H1 (cell line): ENCODE data around the gene ENTREP1. TPM values are rescaled to one million over a fixed set of nuclear protein-coding genes. Genes with fewer than 3 reads are reported as not detected.

Source experiments
- CTCF ChIA-PET: fragments of 300-600 bp; sonication (Branson Sonifier 250); formaldehyde crosslinking; loops from one replicate; lab custom pipeline; 2021; ENCODE audit not compliant: partially characterized antibody; lab: Charles Lee
- POLR2A ChIA-PET: fragments of 300-600 bp; sonication (Branson Sonifier 250); formaldehyde crosslinking; loops from one replicate; lab custom pipeline; 2021; ENCODE audit warnings: inconsistent platforms; ENCODE audit not compliant: partially characterized antibody; lab: Charles Lee
- DNase-seq, 2 experiments: peaks; one replicate each; pipeline versions ENCODE4 v3.0.0 to v3.0.0-alpha.2; 2010 to 2022; ENCODE audit warnings: low spot score in 2 of 2, low read depth in 1 of 2, mixed read lengths in 1 of 2
- FAIRE-seq: peaks from 2 replicates; lab custom pipeline; 2011; peaks lifted over from hg19 to GRCh38; lab: Jason Lieb, UNC
- H2AFZ ChIP-seq: 2 replicates; pipeline ENCODE4 v1.8.1; 2012; ENCODE audit warnings: low read length, inconsistent platforms
- H2AK5ac ChIP-seq: 2 replicates; pipeline ENCODE4 v1.6.1; 2013; ENCODE audit warnings: low read depth, low read length
- H2BK120ac ChIP-seq: replicated peaks from 2 replicates; pipeline ENCODE3; 2013; ENCODE audit warnings: low read depth, low read length, inconsistent platforms
- H2BK12ac ChIP-seq: 2 replicates; pipeline ENCODE4 v1.6.1; 2013; ENCODE audit warnings: low read depth, low read length
- H2BK15ac ChIP-seq: 2 replicates; pipeline ENCODE4 v1.6.1; 2013; ENCODE audit warnings: low read length
- H2BK20ac ChIP-seq: 2 replicates; pipeline ENCODE4 v1.6.1; 2013; ENCODE audit warnings: low read length
- H2BK5ac ChIP-seq: 2 replicates; pipeline ENCODE4 v1.6.1; 2013; ENCODE audit warnings: low read depth, low read length
- H3K14ac ChIP-seq: 2 replicates; pipeline ENCODE4 v1.6.1; 2013; ENCODE audit warnings: inconsistent platforms; ENCODE audit not compliant: insufficient read length
- H3K18ac ChIP-seq: 2 replicates; pipeline ENCODE4 v1.6.1; 2013; ENCODE audit warnings: low read length; ENCODE audit errors: extremely low read depth
- H3K23ac ChIP-seq: 2 replicates; pipeline ENCODE4 v1.6.1; 2013; ENCODE audit warnings: inconsistent platforms; ENCODE audit not compliant: insufficient read length
- H3K23me2 ChIP-seq: 2 replicates; pipeline ENCODE4 v1.6.1; 2013; ENCODE audit warnings: low read depth, low read length
- H3K27ac ChIP-seq: 2 replicates; pipeline ENCODE4 v1.6.1; 2011; ENCODE audit warnings: low read depth, low read length, inconsistent platforms
- H3K27me3 ChIP-seq, 4 experiments: replicated peaks in 1 of 4; 1 replicate in 1 of 4; 2 replicates in 3 of 4; pipeline versions ENCODE4 v1.6.1 to v1.8.1; 2011 to 2013; ENCODE audit warnings: low read length in 3 of 4, mild to moderate bottlenecking in 3 of 4, inconsistent platforms in 2 of 4, mixed read lengths in 2 of 4, moderate library complexity in 1 of 4; ENCODE audit not compliant: control insufficient read depth in 3 of 4, insufficient read depth in 3 of 4; ENCODE audit errors: extremely low read depth in 1 of 4
- H3K36me3 ChIP-seq, 4 experiments: 2 replicates each; pipeline versions ENCODE4 v1.6.1 to v1.8.1; 2011 to 2013; ENCODE audit warnings: mild to moderate bottlenecking in 4 of 4, low read length in 3 of 4, moderate library complexity in 2 of 4, control low read depth in 1 of 4, inconsistent platforms in 1 of 4; ENCODE audit not compliant: insufficient read depth in 4 of 4, control insufficient read depth in 2 of 4
- H3K4ac ChIP-seq: replicated peaks from 2 replicates; pipeline ENCODE3; 2013; ENCODE audit warnings: low read length, low read depth, mixed read lengths, inconsistent platforms; ENCODE audit not compliant: insufficient read length
- H3K4me1 ChIP-seq, 4 experiments: replicated peaks in 1 of 4; 1 replicate in 1 of 4; 2 replicates in 3 of 4; pipeline versions ENCODE4 v1.6.1 to v1.8.1; 2011 to 2013; ENCODE audit warnings: low read length in 3 of 4, inconsistent platforms in 2 of 4, mixed read lengths in 1 of 4; ENCODE audit not compliant: insufficient read depth in 4 of 4, control insufficient read depth in 3 of 4
- H3K4me2 ChIP-seq, 2 experiments: 2 replicates each; pipeline versions ENCODE4 v1.6.1 to v1.8.1; 2011 to 2013; ENCODE audit warnings: low read depth in 2 of 2, low read length in 2 of 2, control low read depth in 1 of 2, inconsistent platforms in 1 of 2, mild to moderate bottlenecking in 1 of 2; ENCODE audit not compliant: insufficient read depth in 1 of 2
- H3K4me3 ChIP-seq, 4 experiments: fragments of 200-600, 300-600 bp in 1 of 4; sonication (generic), shearing (Covaris generic), sonication (Bioruptor Twin) in 1 of 4; 2 replicates each; pipeline versions ENCODE4 v1.5.1 to v1.8.1; 2011 to 2016; ENCODE audit warnings: low read length in 4 of 4, low read depth in 3 of 4, control low read depth in 2 of 4, inconsistent platforms in 2 of 4, mild to moderate bottlenecking in 2 of 4, mixed read lengths in 1 of 4, moderate library complexity in 1 of 4; ENCODE audit not compliant: insufficient read depth in 2 of 4; ENCODE audit errors: extremely low read depth in 1 of 4
- H3K56ac ChIP-seq: replicated peaks from 2 replicates; pipeline ENCODE3; 2013; ENCODE audit warnings: low read depth, mild to moderate bottlenecking, mixed read lengths, low read length, inconsistent platforms; ENCODE audit not compliant: insufficient read length
- H3K79me1 ChIP-seq: 2 replicates; pipeline ENCODE4 v1.6.1; 2013; ENCODE audit warnings: low read depth, low read length, control low read depth
- H3K79me2 ChIP-seq, 2 experiments: 2 replicates each; pipeline versions ENCODE4 v1.6.1 to v1.8.1; 2012 to 2013; ENCODE audit warnings: low read length in 2 of 2, mild to moderate bottlenecking in 2 of 2, inconsistent platforms in 1 of 2; ENCODE audit not compliant: insufficient read depth in 2 of 2, control insufficient read depth in 1 of 2
- H3K9ac ChIP-seq, 4 experiments: replicated peaks in 1 of 4; 1 replicate in 1 of 4; 2 replicates in 3 of 4; pipeline versions ENCODE4 v1.6.1 to v1.8.1; 2011 to 2013; ENCODE audit warnings: low read depth in 3 of 4, low read length in 3 of 4, control low read depth in 2 of 4, mild to moderate bottlenecking in 2 of 4, moderate library complexity in 2 of 4, inconsistent platforms in 1 of 4; ENCODE audit errors: extremely low read depth in 1 of 4
- H3K9me3 ChIP-seq, 2 experiments: 2 replicates each; pipeline versions ENCODE4 v1.6.1 to v1.8.1; 2012 to 2013; ENCODE audit warnings: mild to moderate bottlenecking in 2 of 2, moderate library complexity in 2 of 2, control low read depth in 1 of 2, inconsistent platforms in 1 of 2, low read depth in 1 of 2, low read length in 1 of 2, mixed read lengths in 1 of 2; ENCODE audit not compliant: insufficient read depth in 2 of 2
- H4K20me1 ChIP-seq, 2 experiments: replicated peaks in 1 of 2; 2 replicates each; pipeline versions ENCODE3 to v1.8.1; 2011 to 2013; ENCODE audit warnings: inconsistent platforms in 2 of 2, low read length in 2 of 2, mild to moderate bottlenecking in 1 of 2; ENCODE audit not compliant: insufficient read depth in 2 of 2, control insufficient read depth in 1 of 2
- H4K5ac ChIP-seq: 2 replicates; pipeline ENCODE4 v1.6.1; 2013; ENCODE audit warnings: low read length, low read depth, mixed read lengths, inconsistent platforms; ENCODE audit not compliant: insufficient read length
- H4K8ac ChIP-seq: 2 replicates; pipeline ENCODE4 v1.8.0; 2013; ENCODE audit warnings: mild to moderate bottlenecking, moderate library complexity, low read length, inconsistent platforms; ENCODE audit not compliant: insufficient read depth; ENCODE audit errors: extremely low read depth
- H4K91ac ChIP-seq: replicated peaks from 2 replicates; pipeline ENCODE3; 2013; ENCODE audit warnings: low read length, mixed read lengths, inconsistent platforms; ENCODE audit not compliant: insufficient read length
- ASH2L ChIP-seq: fragments of 200-600, 300-600 bp; sonication (generic); IDR thresholded peaks from one replicate; pipeline ENCODE4 v1.7.1; 2017; ENCODE audit warnings: low read length
- E2F6 ChIP-seq: IDR thresholded peaks from 2 replicates; pipeline ENCODE4 v1.6.1; 2012; ENCODE audit warnings: inconsistent platforms
- EZH2 ChIP-seq: fragments of 200-600 bp; sonication (generic); IDR thresholded peaks from 2 replicates; pipeline ENCODE4 v1.7.1; 2012; ENCODE audit warnings: low read depth, mild to moderate bottlenecking, moderate library complexity, low read length, inconsistent platforms; ENCODE audit not compliant: severe bottlenecking
- GTF2F1 ChIP-seq: IDR thresholded peaks from 2 replicates; pipeline ENCODE4 v1.6.1; 2012; ENCODE audit warnings: low read depth, low read length, improper control_type of control experiment, borderline replicate concordance
- HDAC6 ChIP-seq: IDR thresholded peaks from one replicate; pipeline ENCODE4 v1.7.1; 2012; ENCODE audit warnings: low read depth, mild to moderate bottlenecking, inconsistent platforms, low read length, moderate library complexity
- JUN ChIP-seq: IDR thresholded peaks from 2 replicates; pipeline ENCODE4 v1.6.1; 2011; ENCODE audit warnings: low read depth, mild to moderate bottlenecking, improper control_type of control experiment, low read length
- KDM1A ChIP-seq: fragments of 200-600, 300-600 bp; sonication (generic); IDR thresholded peaks from 2 replicates; pipeline ENCODE4 v1.7.1; 2016; ENCODE audit warnings: mild to moderate bottlenecking, low read length, borderline replicate concordance
- KDM4A ChIP-seq: IDR thresholded peaks from one replicate; pipeline ENCODE4 v1.7.1; 2012; ENCODE audit warnings: low read depth, mild to moderate bottlenecking, moderate library complexity, low read length, inconsistent platforms; ENCODE audit not compliant: severe bottlenecking
- POLR2AphosphoS5 ChIP-seq: IDR thresholded peaks from 2 replicates; pipeline ENCODE4 v1.6.1; 2011; ENCODE audit warnings: low read depth, low read length
- RBBP5 ChIP-seq: IDR thresholded peaks from 2 replicates; pipeline ENCODE4 v1.7.1; 2012; ENCODE audit warnings: low read depth, mild to moderate bottlenecking, inconsistent platforms, low read length, moderate library complexity, borderline replicate concordance
- RXRA ChIP-seq: IDR thresholded peaks from 2 replicates; pipeline ENCODE4 v1.6.1; 2011; ENCODE audit warnings: low read depth, mild to moderate bottlenecking, low read length, moderate library complexity; ENCODE audit not compliant: insufficient read depth
- SP2 ChIP-seq: IDR thresholded peaks from 2 replicates; pipeline ENCODE4 v1.6.1; 2012; ENCODE audit warnings: mild to moderate bottlenecking, low read length, inconsistent platforms
- SUZ12 ChIP-seq: fragments of 200-600 bp; sonication (generic); IDR thresholded peaks from 2 replicates; pipeline ENCODE4 v1.6.1; 2012; ENCODE audit warnings: mild to moderate bottlenecking, inconsistent platforms, low read length, moderate library complexity, mixed read lengths
- WGBS, 2 experiments: shearing (Covaris generic) in 1 of 2; methylation state at CpG; one replicate each; pipeline versions ENCODE4 v1.1.6 to v1.1.7; 2013 to 2015; ENCODE audit warnings: low lambda C conversion rate in 2 of 2, mixed read lengths in 2 of 2, inconsistent platforms in 1 of 2, low coverage in 1 of 2, missing lambda C conversion rate in 1 of 2; ENCODE audit not compliant: insufficient replicate concordance in 2 of 2, insufficient coverage in 1 of 2, insufficient read length in 1 of 2; ENCODE audit errors: extremely low coverage in 1 of 2, missing lambda C conversion rate in 1 of 2; 5-methylcytosine and 5-hydroxymethylcytosine counted together
- polyA plus RNA-seq, 7 experiments: library from polyadenylated mRNA; depleted of rRNA in 3 of 7; stranded (reverse) in 5 of 7; unstranded in 2 of 7; fragments of >200 nt in 5 of 7; fragments of 200-250 nt in 2 of 7; gene quantifications; 1 replicate in 5 of 7; 2 replicates in 1 of 7; 4 replicates in 1 of 7; pipeline versions ENCODE4 v1.2.1 to v1.2.3, GENCODE V29; 2011 to 2013; ENCODE audit warnings: missing spikeins in 2 of 7, mixed read lengths in 2 of 7
- total RNA-seq: library from RNA; stranded (reverse); fragmentation: NEBNext Ultra II Directional; extraction: Animal tissue kit (Norgen Biotek cat#: 25700); gene quantifications from 2 replicates; pipeline ENCODE4 v1.2.1, GENCODE V29; 2021

The ENTREP1 gene
- total and polyA plus RNA-seq, 2 of the 8 experiments (the other 6 are each of a cell fraction or from before 2014, with no cell fraction given), result 15.3 to 25.0 TPM

DNA sequence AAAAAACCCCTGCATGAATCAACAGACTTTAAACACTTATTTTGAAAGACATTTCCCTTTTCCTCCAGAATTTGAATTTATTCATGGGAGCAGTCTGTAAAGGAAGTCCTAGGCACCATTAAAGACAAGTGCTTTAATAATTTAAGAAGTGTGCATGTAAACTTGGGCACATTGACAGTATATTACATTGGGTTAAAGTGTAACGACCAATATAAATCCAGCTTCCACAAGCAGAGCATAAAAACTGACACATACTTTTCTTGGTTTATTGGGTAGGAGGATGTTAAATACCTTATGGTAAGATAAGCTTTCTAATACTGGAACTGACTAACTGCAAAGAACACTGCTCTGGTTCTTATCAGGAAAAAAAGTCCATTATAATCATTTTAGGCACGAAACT is 1.2 kb upstream of the ENTREP1 start:
- no peak overlapping the region for H2BK5ac ChIP-seq
- CTCF ChIA-PET, result interaction anchor here (0.6 to 1.5 kb wide), 4 partner anchors 11 to 288 kb away, joined by 3 to 5 read pairs (median 3); partner anchors contain the start of gene FXN
- no peaks in the 10 kb centered on the region for H4K20me1 ChIP-seq
- peaks cover 3 to 12% (median 8%) of the 10 kb centered on the region in 4 experiments; a peak in 6 of 7 replicates for H3K4me1 ChIP-seq
- H2BK120ac ChIP-seq, result no peak overlapping the region
- H3K36me3 ChIP-seq, result no peaks in the 10 kb centered on the region
- H3K14ac ChIP-seq, result no peak overlapping the region
- H2BK12ac ChIP-seq, result no peak overlapping the region
- H3K23me2 ChIP-seq, result peaks cover 17% of the 10 kb centered on the region; the same call in 1 of the 2 replicates
- H2BK20ac ChIP-seq, result no peak overlapping the region
- H3K79me2 ChIP-seq, result peaks cover 0 to 23% of the 10 kb centered on the region in 2 experiments; a peak in 2 of 4 replicates
- peak overlapping the region in 1 of 4 experiments; percentile 87; a peak in 3 of 8 replicates for H3K4me3 ChIP-seq
- H2BK15ac ChIP-seq, result no peak overlapping the region
- no peak overlapping the region for H3K27ac ChIP-seq
- 79% methylated on average over 2 of the region's 2 CpGs; no CpG with 5 or more reads in 1 of the 2 experiments for WGBS, 2 experiments
- peak overlapping the region; percentile 71 to 85; a peak in 2 of 4 replicates for H3K4me2 ChIP-seq
- H3K4ac ChIP-seq, result no peak overlapping the region
- no peak overlapping the region for H3K56ac ChIP-seq
- DNase-seq, result no peak
- peaks cover 4% of the 10 kb centered on the region for H3K79me1 ChIP-seq
- H2AK5ac ChIP-seq, result no peak overlapping the region
- H4K91ac ChIP-seq, result no peak overlapping the region
- no peak overlapping the region for H4K8ac ChIP-seq
- no peak overlapping the region for H3K18ac ChIP-seq
- no peak overlapping the region for H2AFZ ChIP-seq
- POLR2A ChIA-PET, result interaction anchor here (0.7 to 3.2 kb wide), 8 partner anchors 13 to 376 kb away, joined by 3 to 31 read pairs (median 3); no protein-coding TSS in a partner anchor
- no peak overlapping the region for H3K9ac ChIP-seq
- no peak overlapping the region for H4K5ac ChIP-seq
- no peak overlapping the region for H3K23ac ChIP-seq
- H3K9me3 ChIP-seq, result no peaks in the 10 kb centered on the region
- peaks cover 0 to 17% (median 6%) of the 10 kb centered on the region in 4 experiments; a peak in 5 of 7 replicates for H3K27me3 ChIP-seq
- no peak for FAIRE-seq
- TF ChIP-seq POLR2AphosphoS5, result no peak
- no peak for TF ChIP-seq GTF2F1
- TF ChIP-seq KDM4A, result no peak
- no peak for TF ChIP-seq HDAC6
- no peak for TF ChIP-seq KDM1A
- TF ChIP-seq ASH2L, result no peak
- TF ChIP-seq EZH2, result no peak
- no peak for TF ChIP-seq E2F6
- no peak for TF ChIP-seq RBBP5
- no peak for TF ChIP-seq JUN
- TF ChIP-seq SP2, result no peak
- no peak for TF ChIP-seq SUZ12
- no peak for TF ChIP-seq RXRA
